Upper lobe of right lung (tissue), 1 donor: Measurements from ENCODE around the gene FRYL. TPM values are rescaled to one million over a fixed set of nuclear protein-coding genes. Genes with fewer than 3 reads are reported as not detected.

Experiments used
- ATAC-seq: fragments of 200-7000 bp; cut with Tn5 transposase; one replicate; pipeline ENCODE4 v1.9.1; 2020; ENCODE audit warnings: mild to moderate bottlenecking, moderate library complexity
- DNase-seq: peaks from one replicate; pipeline ENCODE4 v3.0.0-alpha.2; 2020
- H3K27ac ChIP-seq: fragments of 200-600 bp; one replicate; pipeline ENCODE4 v1.8.0; 2022
- H3K27me3 ChIP-seq: fragments of 200-600 bp; one replicate; pipeline ENCODE4 v1.8.0; 2022; ENCODE audit warnings: mild to moderate bottlenecking
- H3K36me3 ChIP-seq: fragments of 200-600 bp; one replicate; pipeline ENCODE4 v1.8.0; 2022
- H3K4me1 ChIP-seq: fragments of 200-600 bp; one replicate; pipeline ENCODE4 v1.8.0; 2022
- H3K4me3 ChIP-seq: fragments of 200-600 bp; one replicate; pipeline ENCODE4 v1.8.0; 2022; ENCODE audit warnings: mild to moderate bottlenecking
- H3K9me3 ChIP-seq: fragments of 200-600 bp; one replicate; pipeline ENCODE4 v1.8.0; 2022
- intact Hi-C: fragments of 100-400 bp; cut with DNase I; formaldehyde crosslinking; loops from one replicate; pipeline ENCODE4 v1.11.0; 2022
- total RNA-seq: library from RNA; stranded (reverse); fragmentation: NEBNext Ultra II Directional; extraction: Animal tissue kit (Norgen Biotek cat#: 25700); gene quantifications from one replicate; pipeline ENCODE4 v1.2.1, GENCODE V29; 2021
- TF ChIP-seq, protein P1 (sequence below): fragments of 200-600 bp; IDR thresholded peaks from one replicate; pipeline ENCODE4 v1.8.0; 2022; ENCODE audit warnings: antibody characterized with exemption
- donor health status: DM: no; HTN: yes; CAD: no; lungs with severe emphysema.

Gene FRYL
- total RNA-seq, 1 donor from 2014 or later: 71.9 TPM

DNA sequence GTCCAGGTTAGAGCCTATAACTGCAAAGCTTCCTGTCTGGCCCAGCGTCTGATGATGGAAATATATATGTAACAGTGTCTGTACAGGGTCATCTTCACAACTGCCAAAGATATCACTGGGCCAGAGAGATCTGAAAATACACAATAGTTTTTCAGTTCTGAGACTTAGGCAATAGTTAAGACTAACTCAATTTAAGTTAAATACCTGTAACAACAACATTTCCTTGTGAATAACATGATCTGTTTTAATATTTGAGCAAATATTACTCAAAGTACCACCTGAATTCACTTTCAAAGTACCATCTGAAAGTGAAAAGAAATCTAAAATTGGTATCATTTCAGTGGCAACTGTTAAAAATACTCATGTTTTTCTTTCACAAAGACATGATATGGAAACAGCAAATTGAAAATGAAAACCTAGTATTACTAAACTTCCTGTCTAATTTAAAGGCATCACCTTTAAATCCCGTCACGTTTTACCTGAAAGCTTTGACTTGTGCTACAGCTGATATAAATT lies 280.5 kb downstream of the FRYL start:
- H3K36me3 ChIP-seq: peaks cover 68% of the 10 kb centered on the region
- H3K27ac ChIP-seq: no peak overlapping the region

DNA sequence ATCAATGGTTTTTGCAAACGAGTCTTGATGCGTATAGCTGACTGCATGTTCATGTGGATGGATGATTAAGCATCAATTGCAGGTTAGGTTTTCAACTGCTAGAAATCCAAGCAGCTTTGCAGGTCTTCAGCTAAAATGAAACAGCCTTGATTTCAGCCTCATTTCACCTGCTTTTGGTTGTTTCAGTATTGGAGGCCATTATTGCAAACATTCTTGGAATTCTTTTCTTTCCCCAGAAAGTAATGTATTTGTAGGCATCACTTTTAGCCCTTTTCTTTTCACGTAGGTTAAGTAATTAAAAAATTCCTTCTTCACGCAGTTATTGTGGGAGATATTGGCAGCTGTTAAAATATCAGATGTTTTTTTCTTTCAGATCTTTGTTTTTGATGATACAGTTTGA lies 281.2 kb downstream of the FRYL start:
- no peaks in the 10 kb centered on the region for H3K9me3 ChIP-seq
- H3K36me3 ChIP-seq: peaks cover 61% of the 10 kb centered on the region
- TF ChIP-seq, protein P1, sequence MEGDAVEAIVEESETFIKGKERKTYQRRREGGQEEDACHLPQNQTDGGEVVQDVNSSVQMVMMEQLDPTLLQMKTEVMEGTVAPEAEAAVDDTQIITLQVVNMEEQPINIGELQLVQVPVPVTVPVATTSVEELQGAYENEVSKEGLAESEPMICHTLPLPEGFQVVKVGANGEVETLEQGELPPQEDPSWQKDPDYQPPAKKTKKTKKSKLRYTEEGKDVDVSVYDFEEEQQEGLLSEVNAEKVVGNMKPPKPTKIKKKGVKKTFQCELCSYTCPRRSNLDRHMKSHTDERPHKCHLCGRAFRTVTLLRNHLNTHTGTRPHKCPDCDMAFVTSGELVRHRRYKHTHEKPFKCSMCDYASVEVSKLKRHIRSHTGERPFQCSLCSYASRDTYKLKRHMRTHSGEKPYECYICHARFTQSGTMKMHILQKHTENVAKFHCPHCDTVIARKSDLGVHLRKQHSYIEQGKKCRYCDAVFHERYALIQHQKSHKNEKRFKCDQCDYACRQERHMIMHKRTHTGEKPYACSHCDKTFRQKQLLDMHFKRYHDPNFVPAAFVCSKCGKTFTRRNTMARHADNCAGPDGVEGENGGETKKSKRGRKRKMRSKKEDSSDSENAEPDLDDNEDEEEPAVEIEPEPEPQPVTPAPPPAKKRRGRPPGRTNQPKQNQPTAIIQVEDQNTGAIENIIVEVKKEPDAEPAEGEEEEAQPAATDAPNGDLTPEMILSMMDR: no peak

More for the DNA sequence above, 280.5 kb downstream of the FRYL start:
- Histone ChIP-seq H3K4me1 (no peaks in the 10 kb centered on the region), H3K9me3 (no peaks in the 10 kb centered on the region), H3K27me3 (no peaks in the 10 kb centered on the region), H3K4me3 (no peak overlapping the region)
- DNase-seq (no peak), ATAC-seq (no peak)
- intact Hi-C loops: no loop called here
- TF ChIP-seq, protein P1: no peak

DNA sequence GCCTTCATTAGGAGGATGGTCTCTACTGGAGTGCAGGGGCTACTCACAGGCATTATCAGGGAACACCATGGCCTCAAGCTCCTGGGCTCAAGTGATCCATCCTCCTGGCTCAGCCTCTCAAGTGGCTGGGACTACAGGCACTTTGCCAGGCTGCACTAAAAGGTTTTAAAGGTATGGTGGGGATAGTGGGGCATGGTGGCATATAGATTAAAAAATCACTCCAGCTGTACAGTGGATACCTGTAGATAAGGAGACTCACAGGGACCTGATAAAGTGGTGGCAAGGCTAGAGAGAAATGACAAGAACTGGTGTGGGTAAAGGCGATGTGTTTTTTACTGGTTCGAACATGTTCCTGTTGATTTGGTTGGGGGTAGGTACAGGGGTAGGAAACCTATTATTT lies 284.1 kb downstream of the FRYL start:
- no peak overlapping the region for H3K4me3 ChIP-seq
- ATAC-seq (no peak), DNase-seq (no peak)
- TF ChIP-seq, protein P1: no peak
- no peaks in the 10 kb centered on the region for H3K9me3 ChIP-seq
- no peak overlapping the region for H3K27ac ChIP-seq
- intact Hi-C loops: no loop called here
- H3K27me3 ChIP-seq: peaks cover 14% of the 10 kb centered on the region
- peaks cover 4% of the 10 kb centered on the region for H3K4me1 ChIP-seq
- peaks cover 35% of the 10 kb centered on the region for H3K36me3 ChIP-seq

More for the DNA sequence above, 281.2 kb downstream of the FRYL start:
- Histone ChIP-seq H3K4me3 (no peak overlapping the region), H3K27ac (no peak overlapping the region), H3K4me1 (no peaks in the 10 kb centered on the region), H3K27me3 (no peaks in the 10 kb centered on the region)
- no peak for DNase-seq
- no peak for ATAC-seq
- intact Hi-C loops: no loop called here

DNA sequence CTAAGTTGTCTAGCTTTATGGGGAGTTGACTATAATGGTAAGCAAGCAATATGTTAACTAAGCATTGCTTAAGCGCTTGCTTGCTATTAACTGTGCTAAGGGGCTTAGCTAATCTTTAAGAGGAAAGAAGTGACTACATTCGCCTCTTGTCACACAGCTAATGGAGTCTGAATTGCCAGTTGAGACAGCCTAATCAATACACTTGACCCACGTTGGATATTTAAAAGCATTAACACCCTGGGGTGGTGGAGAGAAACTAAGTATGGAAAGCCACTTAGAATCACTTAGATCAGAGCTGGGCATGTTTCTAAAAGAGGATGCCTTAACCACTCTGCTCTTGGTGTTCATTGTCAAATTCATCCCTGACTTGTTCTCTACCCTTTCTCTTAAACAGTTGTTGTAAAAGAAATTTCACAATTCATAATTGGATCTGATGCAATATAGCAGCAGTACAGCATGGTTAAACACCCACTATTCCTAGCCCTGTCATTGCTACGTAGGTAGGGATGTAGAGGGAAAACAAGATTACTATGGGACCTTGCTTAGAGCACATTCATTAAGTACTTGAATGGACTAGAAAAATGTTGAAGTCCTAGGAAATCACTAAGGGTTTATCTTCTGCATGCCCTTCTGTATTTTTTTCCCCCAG lies 286.5 kb downstream of the FRYL start:
- Histone ChIP-seq H3K27me3 (peaks cover 36% of the 10 kb centered on the region), H3K4me3 (no peak overlapping the region), H3K9me3 (no peaks in the 10 kb centered on the region), H3K27ac (peak overlapping the region; percentile 19), H3K36me3 (peaks cover 11% of the 10 kb centered on the region), H3K4me1 (peaks cover 10% of the 10 kb centered on the region)
- DNase-seq: no peak
- peak; percentile 42 for ATAC-seq
- intact Hi-C loops: no loop called here
- TF ChIP-seq, protein P1: no peak

DNA sequence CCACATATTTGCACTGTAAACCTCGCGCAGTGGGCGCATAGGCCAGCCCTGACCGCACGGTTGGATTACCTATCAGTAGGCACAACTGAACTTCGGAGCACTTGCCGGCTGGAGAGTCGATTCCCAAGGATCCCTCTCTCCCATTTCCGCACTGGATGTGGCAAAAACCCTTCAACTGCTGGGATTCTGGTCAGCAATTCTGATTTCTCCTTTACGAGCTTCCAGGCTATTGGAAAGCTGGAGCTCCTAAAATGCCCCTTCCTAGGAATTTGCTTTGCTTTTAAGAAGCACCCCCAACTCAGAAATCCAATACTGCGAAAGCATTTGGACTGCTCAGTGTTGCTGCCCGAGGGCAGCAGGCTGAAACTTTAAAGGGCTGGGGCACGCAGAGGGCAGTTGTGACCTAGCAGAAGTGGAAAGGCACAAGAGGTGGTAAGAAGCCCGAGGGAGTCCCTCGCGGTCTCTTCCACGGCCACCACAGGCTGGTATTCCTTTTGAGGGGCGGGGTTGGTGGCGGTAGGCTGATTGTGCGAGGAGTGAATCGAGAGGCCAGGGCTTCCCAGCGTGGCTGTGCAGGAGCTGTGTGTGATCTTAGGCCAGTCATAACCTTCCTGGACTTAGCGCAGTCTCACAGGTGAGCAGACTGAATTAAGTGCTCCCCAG lies 288.4 kb downstream of the FRYL start:
- intact Hi-C loops: no loop called here
- Histone ChIP-seq H3K27ac (no peak overlapping the region), H3K4me3 (no peak overlapping the region), H3K36me3 (no peaks in the 10 kb centered on the region), H3K4me1 (peaks cover 10% of the 10 kb centered on the region), H3K27me3 (peaks cover 55% of the 10 kb centered on the region), H3K9me3 (no peaks in the 10 kb centered on the region)
- TF ChIP-seq, protein P1: no peak
- DNase-seq (no peak), ATAC-seq (no peak)
